Thyroid gland (tissue), 4 donors: Measurements from ENCODE around the gene BMP5.

Experiments used
- CTCF ChIP-seq, 6 experiments: fragments of 200-600 bp in 3 of 6; fragments of 450-650 bp in 3 of 6; sonication (generic) in 3 of 6; IDR thresholded peaks; one replicate each; pipeline ENCODE4 v1.5.1; 2016 to 2019; ENCODE audit warnings: antibody characterized with exemption in 6 of 6, mild to moderate bottlenecking in 2 of 6, inconsistent platforms in 1 of 6, moderate library complexity in 1 of 6
- POLR2A ChIP-seq, 2 donors: fragments of 450-650 bp; IDR thresholded peaks; one replicate each; pipeline ENCODE4 v1.6.1; 2017; ENCODE audit warnings: antibody characterized with exemption in 2 of 2, mild to moderate bottlenecking in 2 of 2, moderate library complexity in 1 of 2

- TF ChIP-seq CTCF (IDR thresholded peaks at IDR 0.05) (no peak), POLR2A (IDR thresholded peaks at IDR 0.05) (no peak)
Measured at GRCh38 chr6:55897346-55897745, 22.0 kb upstream of the BMP5 start.
